ENCODE measurements around the gene PSME3.

The PSME3 gene, protein sequence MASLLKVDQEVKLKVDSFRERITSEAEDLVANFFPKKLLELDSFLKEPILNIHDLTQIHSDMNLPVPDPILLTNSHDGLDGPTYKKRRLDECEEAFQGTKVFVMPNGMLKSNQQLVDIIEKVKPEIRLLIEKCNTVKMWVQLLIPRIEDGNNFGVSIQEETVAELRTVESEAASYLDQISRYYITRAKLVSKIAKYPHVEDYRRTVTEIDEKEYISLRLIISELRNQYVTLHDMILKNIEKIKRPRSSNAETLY

DNA sequence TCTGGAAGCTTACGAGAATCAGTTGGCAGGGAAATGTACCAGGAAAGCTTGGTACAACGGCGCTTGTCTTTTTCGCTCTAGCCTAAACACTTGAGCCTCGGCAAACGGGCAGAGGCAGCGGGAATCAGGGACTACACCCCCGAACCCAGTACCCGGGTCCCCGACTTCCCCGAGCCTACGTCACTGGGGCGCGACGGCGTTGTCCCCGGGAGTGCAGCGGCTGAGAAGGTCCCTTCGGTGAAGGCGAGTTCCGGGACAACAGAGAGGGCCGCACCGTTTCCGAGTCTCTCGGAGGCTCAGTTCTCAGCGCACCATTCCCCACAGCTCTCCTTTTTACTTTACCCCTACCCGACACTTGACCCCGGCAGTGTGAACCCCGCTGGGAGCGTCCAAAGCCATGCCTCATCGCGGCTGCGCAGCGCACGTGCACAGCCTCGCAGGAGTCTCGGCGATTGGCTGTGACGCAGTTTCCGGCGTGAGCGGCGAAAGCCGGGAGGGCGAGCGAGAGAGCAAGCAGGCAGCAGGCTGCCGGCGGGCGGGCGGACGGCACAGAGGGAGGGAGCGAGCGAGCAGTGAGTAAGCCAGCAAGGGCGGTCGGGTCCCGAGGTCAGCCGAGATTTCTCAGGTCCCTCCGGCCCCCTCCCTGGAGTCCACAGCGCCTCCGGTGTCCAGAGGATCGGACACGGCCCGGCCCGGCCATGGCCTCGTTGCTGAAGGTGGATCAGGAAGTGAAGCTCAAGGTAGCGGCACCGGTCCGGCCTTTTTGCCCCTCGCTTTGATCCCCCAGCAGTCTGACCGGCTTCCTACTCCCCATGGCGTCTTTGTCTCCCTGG lies at the start of gene PSME3:
TSS of gene PSME3 (plus strand) at position 464 of the 833 bp plus-strand sequence. CDS start at position 699, 235 bp downstream.
- intact Hi-C loops (cut with DNase I; ENCODE audit: low total_unique reads): no loop called here
- H3K4me1 ChIP-seq: peaks cover 0 to 23% (median 6%) of the 10 kb centered on the region in 4 donors
- H3K27me3 ChIP-seq: no peaks in the 10 kb centered on the region
- TF ChIP-seq, protein P1, sequence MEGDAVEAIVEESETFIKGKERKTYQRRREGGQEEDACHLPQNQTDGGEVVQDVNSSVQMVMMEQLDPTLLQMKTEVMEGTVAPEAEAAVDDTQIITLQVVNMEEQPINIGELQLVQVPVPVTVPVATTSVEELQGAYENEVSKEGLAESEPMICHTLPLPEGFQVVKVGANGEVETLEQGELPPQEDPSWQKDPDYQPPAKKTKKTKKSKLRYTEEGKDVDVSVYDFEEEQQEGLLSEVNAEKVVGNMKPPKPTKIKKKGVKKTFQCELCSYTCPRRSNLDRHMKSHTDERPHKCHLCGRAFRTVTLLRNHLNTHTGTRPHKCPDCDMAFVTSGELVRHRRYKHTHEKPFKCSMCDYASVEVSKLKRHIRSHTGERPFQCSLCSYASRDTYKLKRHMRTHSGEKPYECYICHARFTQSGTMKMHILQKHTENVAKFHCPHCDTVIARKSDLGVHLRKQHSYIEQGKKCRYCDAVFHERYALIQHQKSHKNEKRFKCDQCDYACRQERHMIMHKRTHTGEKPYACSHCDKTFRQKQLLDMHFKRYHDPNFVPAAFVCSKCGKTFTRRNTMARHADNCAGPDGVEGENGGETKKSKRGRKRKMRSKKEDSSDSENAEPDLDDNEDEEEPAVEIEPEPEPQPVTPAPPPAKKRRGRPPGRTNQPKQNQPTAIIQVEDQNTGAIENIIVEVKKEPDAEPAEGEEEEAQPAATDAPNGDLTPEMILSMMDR (IDR thresholded peaks at IDR 0.05): peak in 1 of 2 experiments; percentile 4
- H3K9me3 ChIP-seq: no peaks in the 10 kb centered on the region
- DNase-seq: peak; percentile 87 to 92
- peak within 1 kb of the TSS; percentile 80 to 81 for H3K4me3 ChIP-seq
- peak within 1 kb of the TSS; percentile 85 to 86 for H3K27ac ChIP-seq
- peaks cover 15 to 35% (median 21%) of the 10 kb centered on the region in 3 donors for H3K36me3 ChIP-seq

- Histone ChIP-seq H3K36me3 (peaks cover 7 to 10% (median 9%) of the 10 kb centered on the region in 3 donors), H3K27ac (no peak overlapping the region), H3K4me1 (peaks cover 0 to 43% (median 22%) of the 10 kb centered on the region in 4 donors), H3K9me3 (no peaks in the 10 kb centered on the region), H3K4me3 (no peak overlapping the region), H3K27me3 (peaks cover 0 to 90% of the 10 kb centered on the region in 2 donors)
- DNase-seq: no peak
- TF ChIP-seq, protein P1 (IDR thresholded peaks at IDR 0.05): no peak
- intact Hi-C loops (cut with DNase I; ENCODE audit: low total_unique reads): no loop called here
These were observed 49.4 kb upstream of the PSME3 start for GRCh38 chr17:42783791-42784138.

- peaks cover under 1 to 3% (median 2%) of the 10 kb centered on the region in 3 donors for H3K36me3 ChIP-seq
- peaks cover 0 to 43% (median 22%) of the 10 kb centered on the region in 4 donors for H3K4me1 ChIP-seq
- intact Hi-C loops (cut with DNase I; ENCODE audit: low total_unique reads): no loop called here
- H3K27me3 ChIP-seq: peaks cover 0 to 96% of the 10 kb centered on the region in 2 donors
- no peak overlapping the region for H3K27ac ChIP-seq
- H3K4me3 ChIP-seq: no peak overlapping the region
- TF ChIP-seq, protein P1 (IDR thresholded peaks at IDR 0.05): no peak
- no peak for DNase-seq
- no peaks in the 10 kb centered on the region for H3K9me3 ChIP-seq
These were observed 48.8 kb upstream of the PSME3 start for GRCh38 chr17:42784409-42784808.

- TF ChIP-seq, protein P1 (IDR thresholded peaks at IDR 0.05): no peak
- peaks cover 0 to 41% (median 20%) of the 10 kb centered on the region in 4 donors for H3K4me1 ChIP-seq
- no peak overlapping the region for H3K4me3 ChIP-seq
- intact Hi-C loops (cut with DNase I; ENCODE audit: low total_unique reads): no loop called here
- H3K36me3 ChIP-seq: no peaks in the 10 kb centered on the region
- DNase-seq: no peak
- no peak overlapping the region for H3K27ac ChIP-seq
- H3K27me3 ChIP-seq: peaks cover 0 to 99% of the 10 kb centered on the region in 2 donors
- no peaks in the 10 kb centered on the region for H3K9me3 ChIP-seq
These were observed 48.2 kb upstream of the PSME3 start for GRCh38 chr17:42784811-42785592.

DNA sequence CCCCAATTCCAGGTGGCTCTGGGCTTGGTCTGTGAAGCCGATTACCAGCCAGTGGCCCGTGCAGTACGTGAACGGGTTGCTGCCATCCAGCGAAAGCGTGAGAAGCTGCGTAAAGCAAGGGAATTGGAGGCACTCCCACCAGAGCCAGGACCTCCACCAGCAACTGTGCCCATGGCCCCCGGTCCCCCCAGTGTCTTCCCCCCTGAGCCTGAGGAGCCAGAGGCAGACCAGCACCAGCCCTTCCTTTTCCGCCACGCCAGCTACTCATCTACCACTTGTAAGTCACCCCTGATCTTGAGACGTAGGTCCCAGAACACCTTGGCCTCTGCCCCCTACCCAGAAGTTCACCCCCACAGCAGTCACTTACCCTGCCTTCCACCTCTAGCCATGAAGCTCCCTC lies 45.9 kb upstream of the PSME3 start:
- Histone ChIP-seq H3K4me3 (no peak overlapping the region), H3K4me1 (peaks cover 0 to 22% (median 5%) of the 10 kb centered on the region in 4 donors), H3K9me3 (no peaks in the 10 kb centered on the region), H3K36me3 (no peaks in the 10 kb centered on the region), H3K27ac (no peak overlapping the region), H3K27me3 (peaks cover 0 to 77% of the 10 kb centered on the region in 2 donors)
- DNase-seq: no peak
- intact Hi-C loops (cut with DNase I; ENCODE audit: low total_unique reads): no loop called here
- TF ChIP-seq, protein P1 (IDR thresholded peaks at IDR 0.05): no peak

All from tibial artery (tissue), 4 donors.